ENCODE measurements around the gene SIPA1L3. TPM values are rescaled to one million over a fixed set of nuclear protein-coding genes. Genes with fewer than 3 reads are reported as not detected.

The SIPA1L3 gene
- total and polyA plus RNA-seq, 10 of the 15 experiments (the other 5 are each of a cell fraction or from before 2014, with no cell fraction given) = 0.24 to 66.2 (median 19.1) TPM

DNA sequence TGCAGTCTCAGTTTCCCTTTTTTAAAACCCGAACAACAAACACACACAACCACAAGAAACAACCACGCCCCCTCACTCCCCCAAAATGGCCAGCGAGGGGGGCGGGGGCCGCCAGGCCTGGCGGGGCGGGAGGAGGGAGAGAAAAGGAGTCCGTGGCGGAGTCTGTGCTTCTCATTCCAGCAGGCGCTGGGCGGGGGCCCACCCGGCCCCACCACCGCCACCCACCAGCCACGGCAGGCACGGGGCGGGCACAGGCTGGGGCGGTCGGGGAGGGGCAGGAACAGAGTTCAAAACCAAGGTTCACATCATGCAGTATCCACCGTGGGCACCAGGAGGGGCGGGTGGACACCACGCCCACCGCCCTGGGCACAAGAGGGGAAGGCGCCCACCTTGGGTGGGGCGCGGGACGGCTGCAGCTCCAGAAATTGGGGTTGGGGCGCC, 304.2 kb downstream of the SIPA1L3 start:
- ChIA-PET CTCF (no interaction called here), SMC1A (ENCODE audit: uncharacterized antibody, unreplicated experiment) (no interaction called here), RAD21 (ENCODE audit: unreplicated experiment) (no interaction called here), POLR2A (no interaction called here)
- 11% methylated on average over 8 of the region's 27 CpGs for WGBS (ENCODE audit: insufficient coverage, insufficient replicate concordance, low lambda C conversion rate, missing lambda C conversion rate)
- H3K27ac ChIP-seq (ENCODE audit: control insufficient read depth, insufficient read depth) = no peak overlapping the region
- DNase-seq (ENCODE audit: low read depth, low spot score) (no peak), FAIRE-seq (no peak), ATAC-seq (no peak)
- intact Hi-C loops (cut with micrococcal nuclease; ENCODE audit: unreplicated experiment) = no loop called here
- H3K79me2 ChIP-seq (ENCODE audit: control insufficient read depth, insufficient read depth, low read length) = no peaks in the 10 kb centered on the region
- in situ Hi-C loops (cut with MboI) = no loop called here
- H3K27me3 ChIP-seq (replicated peaks in 1 of 2; ENCODE audit: control insufficient read depth in 2 of 2, insufficient read depth in 2 of 2, low read length in 1 of 2) = no peaks in the 10 kb centered on the region
- H3K36me3 ChIP-seq (ENCODE audit: control insufficient read depth in 2 of 2, insufficient read depth in 2 of 2, low read length in 1 of 2) = peaks cover 0 to 2% of the 10 kb centered on the region in 2 experiments; a peak in 3 of 4 replicates
- H3K4me1 ChIP-seq (ENCODE audit: control insufficient read depth, insufficient read depth, low read length) = peaks cover 24% of the 10 kb centered on the region
- H3K4me3 ChIP-seq = no peak overlapping the region
- no peak overlapping the region for H3K4me2 ChIP-seq (ENCODE audit: control insufficient read depth, insufficient read depth)
- TF ChIP-seq, protein P1, sequence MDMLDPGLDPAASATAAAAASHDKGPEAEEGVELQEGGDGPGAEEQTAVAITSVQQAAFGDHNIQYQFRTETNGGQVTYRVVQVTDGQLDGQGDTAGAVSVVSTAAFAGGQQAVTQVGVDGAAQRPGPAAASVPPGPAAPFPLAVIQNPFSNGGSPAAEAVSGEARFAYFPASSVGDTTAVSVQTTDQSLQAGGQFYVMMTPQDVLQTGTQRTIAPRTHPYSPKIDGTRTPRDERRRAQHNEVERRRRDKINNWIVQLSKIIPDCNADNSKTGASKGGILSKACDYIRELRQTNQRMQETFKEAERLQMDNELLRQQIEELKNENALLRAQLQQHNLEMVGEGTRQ (IDR thresholded peaks at IDR 0.05; ENCODE audit: borderline replicate concordance, low read depth, low read length) = no peak
- no peak for TF ChIP-seq SUZ12 (IDR thresholded peaks at IDR 0.05; ENCODE audit: unreplicated experiment)
- TF ChIP-seq TCF3 (IDR thresholded peaks at IDR 0.05; ENCODE audit: borderline replicate concordance, insufficient read depth, low read depth, low read length) = no peak
- TF ChIP-seq KDM1A (IDR thresholded peaks at IDR 0.05; ENCODE audit: borderline replicate concordance) = no peak
- TF ChIP-seq SP1 (IDR thresholded peaks at IDR 0.05; ENCODE audit: low read depth, low read length) = no peak
- TF ChIP-seq, protein P2, sequence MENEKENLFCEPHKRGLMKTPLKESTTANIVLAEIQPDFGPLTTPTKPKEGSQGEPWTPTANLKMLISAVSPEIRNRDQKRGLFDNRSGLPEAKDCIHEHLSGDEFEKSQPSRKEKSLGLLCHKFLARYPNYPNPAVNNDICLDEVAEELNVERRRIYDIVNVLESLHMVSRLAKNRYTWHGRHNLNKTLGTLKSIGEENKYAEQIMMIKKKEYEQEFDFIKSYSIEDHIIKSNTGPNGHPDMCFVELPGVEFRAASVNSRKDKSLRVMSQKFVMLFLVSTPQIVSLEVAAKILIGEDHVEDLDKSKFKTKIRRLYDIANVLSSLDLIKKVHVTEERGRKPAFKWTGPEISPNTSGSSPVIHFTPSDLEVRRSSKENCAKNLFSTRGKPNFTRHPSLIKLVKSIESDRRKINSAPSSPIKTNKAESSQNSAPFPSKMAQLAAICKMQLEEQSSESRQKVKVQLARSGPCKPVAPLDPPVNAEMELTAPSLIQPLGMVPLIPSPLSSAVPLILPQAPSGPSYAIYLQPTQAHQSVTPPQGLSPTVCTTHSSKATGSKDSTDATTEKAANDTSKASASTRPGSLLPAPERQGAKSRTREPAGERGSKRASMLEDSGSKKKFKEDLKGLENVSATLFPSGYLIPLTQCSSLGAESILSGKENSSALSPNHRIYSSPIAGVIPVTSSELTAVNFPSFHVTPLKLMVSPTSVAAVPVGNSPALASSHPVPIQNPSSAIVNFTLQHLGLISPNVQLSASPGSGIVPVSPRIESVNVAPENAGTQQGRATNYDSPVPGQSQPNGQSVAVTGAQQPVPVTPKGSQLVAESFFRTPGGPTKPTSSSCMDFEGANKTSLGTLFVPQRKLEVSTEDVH (IDR thresholded peaks at IDR 0.05; ENCODE audit: low read depth, partially characterized antibody) = no peak
- TF ChIP-seq SMC3 (IDR thresholded peaks at IDR 0.05; ENCODE audit: borderline replicate concordance, low read length) = no peak
- TF ChIP-seq, protein P3, sequence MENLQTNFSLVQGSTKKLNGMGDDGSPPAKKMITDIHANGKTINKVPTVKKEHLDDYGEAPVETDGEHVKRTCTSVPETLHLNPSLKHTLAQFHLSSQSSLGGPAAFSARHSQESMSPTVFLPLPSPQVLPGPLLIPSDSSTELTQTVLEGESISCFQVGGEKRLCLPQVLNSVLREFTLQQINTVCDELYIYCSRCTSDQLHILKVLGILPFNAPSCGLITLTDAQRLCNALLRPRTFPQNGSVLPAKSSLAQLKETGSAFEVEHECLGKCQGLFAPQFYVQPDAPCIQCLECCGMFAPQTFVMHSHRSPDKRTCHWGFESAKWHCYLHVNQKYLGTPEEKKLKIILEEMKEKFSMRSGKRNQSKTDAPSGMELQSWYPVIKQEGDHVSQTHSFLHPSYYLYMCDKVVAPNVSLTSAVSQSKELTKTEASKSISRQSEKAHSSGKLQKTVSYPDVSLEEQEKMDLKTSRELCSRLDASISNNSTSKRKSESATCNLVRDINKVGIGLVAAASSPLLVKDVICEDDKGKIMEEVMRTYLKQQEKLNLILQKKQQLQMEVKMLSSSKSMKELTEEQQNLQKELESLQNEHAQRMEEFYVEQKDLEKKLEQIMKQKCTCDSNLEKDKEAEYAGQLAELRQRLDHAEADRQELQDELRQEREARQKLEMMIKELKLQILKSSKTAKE (IDR thresholded peaks at IDR 0.05; ENCODE audit: low read depth, poor library complexity, severe bottlenecking) = no peak
- no peak for TF ChIP-seq ZNF384 (IDR thresholded peaks at IDR 0.05; ENCODE audit: borderline replicate concordance, low read depth, low read length)
- TF ChIP-seq, protein P4, sequence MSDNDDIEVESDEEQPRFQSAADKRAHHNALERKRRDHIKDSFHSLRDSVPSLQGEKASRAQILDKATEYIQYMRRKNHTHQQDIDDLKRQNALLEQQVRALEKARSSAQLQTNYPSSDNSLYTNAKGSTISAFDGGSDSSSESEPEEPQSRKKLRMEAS (IDR thresholded peaks at IDR 0.05; ENCODE audit: low read depth, low read length) = no peak
- TF ChIP-seq, protein P5, sequence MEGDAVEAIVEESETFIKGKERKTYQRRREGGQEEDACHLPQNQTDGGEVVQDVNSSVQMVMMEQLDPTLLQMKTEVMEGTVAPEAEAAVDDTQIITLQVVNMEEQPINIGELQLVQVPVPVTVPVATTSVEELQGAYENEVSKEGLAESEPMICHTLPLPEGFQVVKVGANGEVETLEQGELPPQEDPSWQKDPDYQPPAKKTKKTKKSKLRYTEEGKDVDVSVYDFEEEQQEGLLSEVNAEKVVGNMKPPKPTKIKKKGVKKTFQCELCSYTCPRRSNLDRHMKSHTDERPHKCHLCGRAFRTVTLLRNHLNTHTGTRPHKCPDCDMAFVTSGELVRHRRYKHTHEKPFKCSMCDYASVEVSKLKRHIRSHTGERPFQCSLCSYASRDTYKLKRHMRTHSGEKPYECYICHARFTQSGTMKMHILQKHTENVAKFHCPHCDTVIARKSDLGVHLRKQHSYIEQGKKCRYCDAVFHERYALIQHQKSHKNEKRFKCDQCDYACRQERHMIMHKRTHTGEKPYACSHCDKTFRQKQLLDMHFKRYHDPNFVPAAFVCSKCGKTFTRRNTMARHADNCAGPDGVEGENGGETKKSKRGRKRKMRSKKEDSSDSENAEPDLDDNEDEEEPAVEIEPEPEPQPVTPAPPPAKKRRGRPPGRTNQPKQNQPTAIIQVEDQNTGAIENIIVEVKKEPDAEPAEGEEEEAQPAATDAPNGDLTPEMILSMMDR (IDR thresholded peaks at IDR 0.05 in 2 of 3, conservative IDR thresholded peaks at IDR 0.05 in 1 of 3; ENCODE audit: control insufficient read depth in 2 of 3, extremely low read depth in 1 of 3, insufficient read depth in 1 of 3, low read depth in 3 of 3, low read length in 3 of 3) = no peak
- no peak for TF ChIP-seq SMARCA5 (IDR thresholded peaks at IDR 0.05)
- TF ChIP-seq BHLHE40 (IDR thresholded peaks at IDR 0.05; ENCODE audit: borderline replicate concordance in 1 of 2, low read depth in 2 of 2, low read length in 1 of 2) = no peak
- H3K9ac ChIP-seq (ENCODE audit: control insufficient read depth, insufficient read depth, low read length) = no peak overlapping the region
- no peaks in the 10 kb centered on the region for H4K20me1 ChIP-seq (ENCODE audit: control insufficient read depth, insufficient read depth)
- no peak overlapping the region for H2AFZ ChIP-seq (ENCODE audit: control insufficient read depth, low read depth, low read length)
- BruUV-seq (replicated peaks) = no TSS peak
- H3K9me3 ChIP-seq (replicated peaks; ENCODE audit: control insufficient read depth, insufficient read depth, low read length) = no peaks in the 10 kb centered on the region

Data from GM12878 (cell line).